HG03520 (cell line): ENCODE measurements around the gene CPAMD8.
"Not testable (repeated sequence)": the region's sequence is repeated elsewhere in the genome, so short reads cannot be mapped to it uniquely, and the experiment has no call there.

Source experiments
- ATAC-seq: cut with Tn5 transposase; IDR thresholded peaks from one replicate; pipeline ENCODE4 v1.9.1; 2021; ENCODE audit warnings: mild to moderate bottlenecking, moderate library complexity; ENCODE audit not compliant: unreplicated experiment

CPAMD8 gene

GRCh38 chr19:17004386-17004785, 22.2 kb downstream of the CPAMD8 start:
- no peak for ATAC-seq

GRCh38 chr19:17002455-17002854, 24.2 kb downstream of the CPAMD8 start:
- no peak for ATAC-seq

GRCh38 chr19:17001603-17002183, 24.9 kb downstream of the CPAMD8 start:
- ATAC-seq: no peak

- no peak for ATAC-seq
These were observed 27.9 kb downstream of the CPAMD8 start for GRCh38 chr19:16998635-16999194.

- not testable (repeated sequence) for ATAC-seq
These were observed 29.6 kb downstream of the CPAMD8 start for GRCh38 chr19:16996838-16997490.

GRCh38 chr19:16988661-16989060, 37.9 kb downstream of the CPAMD8 start:
- no peak for ATAC-seq

- no peak for ATAC-seq
These were observed 41.2 kb downstream of the CPAMD8 start for GRCh38 chr19:16985403-16985802.

- not testable (repeated sequence) for ATAC-seq
These were observed 44.0 kb downstream of the CPAMD8 start for GRCh38 chr19:16982586-16982985.

GRCh38 chr19:16978839-16979802, 47.5 kb downstream of the CPAMD8 start:
- no peak for ATAC-seq

GRCh38 chr19:16978156-16978555, 48.5 kb downstream of the CPAMD8 start:
- no peak for ATAC-seq

GRCh38 chr19:16977306-16977705, 49.3 kb downstream of the CPAMD8 start:
- no peak for ATAC-seq

- ATAC-seq: no peak
These were observed 50.2 kb downstream of the CPAMD8 start for GRCh38 chr19:16976446-16976845.

- no peak for ATAC-seq
These were observed 55.8 kb downstream of the CPAMD8 start for GRCh38 chr19:16970821-16971220.

GRCh38 chr19:16969135-16969534, 57.5 kb downstream of the CPAMD8 start:
- ATAC-seq: no peak

- not testable (repeated sequence) for ATAC-seq
These were observed 65.4 kb downstream of the CPAMD8 start for GRCh38 chr19:16960996-16961822.

GRCh38 chr19:16958277-16958676, 68.3 kb downstream of the CPAMD8 start:
- not testable (repeated sequence) for ATAC-seq

GRCh38 chr19:16957855-16958254, 68.8 kb downstream of the CPAMD8 start:
- ATAC-seq: no peak

- no peak for ATAC-seq
These were observed 69.4 kb downstream of the CPAMD8 start for GRCh38 chr19:16957151-16957701.

- ATAC-seq: no peak
These were observed 71.4 kb downstream of the CPAMD8 start for GRCh38 chr19:16955161-16955560.

GRCh38 chr19:16952046-16952445, 74.6 kb downstream of the CPAMD8 start:
- ATAC-seq: no peak
